Adipocyte (in vitro differentiated cells): ENCODE data around the gene MRPL9.
"Not testable (repeated sequence)": the region's sequence is repeated elsewhere in the genome, so short reads cannot be mapped to it uniquely, and the experiment has no call there.

Experiments used
- DNase-seq: peaks from one replicate; pipeline ENCODE4 v3.0.0-alpha.2; 2015; ENCODE audit warnings: low read depth
- H3K27me3 ChIP-seq: replicated peaks from 2 replicates; pipeline ENCODE4 v1.7.0; 2013; ENCODE audit warnings: mild to moderate bottlenecking, low read length, moderate library complexity; ENCODE audit not compliant: control insufficient read depth, insufficient read depth
- H3K36me3 ChIP-seq: 2 replicates; pipeline ENCODE4 v1.7.0; 2013; ENCODE audit warnings: low read length, mild to moderate bottlenecking, moderate library complexity; ENCODE audit not compliant: control insufficient read depth, insufficient read depth, severe bottlenecking
- H3K4me1 ChIP-seq: 2 replicates; pipeline ENCODE4 v1.7.0; 2013; ENCODE audit warnings: mild to moderate bottlenecking, low read length, moderate library complexity; ENCODE audit not compliant: control insufficient read depth, insufficient read depth
- H3K4me3 ChIP-seq: 2 replicates; pipeline ENCODE4 v1.7.0; 2013; ENCODE audit warnings: mild to moderate bottlenecking, low read length, moderate library complexity
- H3K9ac ChIP-seq: 2 replicates; pipeline ENCODE4 v1.7.0; 2013; ENCODE audit warnings: mild to moderate bottlenecking, low read length, moderate library complexity
- H3K9me3 ChIP-seq: 2 replicates; pipeline ENCODE4 v1.7.0; 2013; ENCODE audit warnings: mild to moderate bottlenecking, low read length, moderate library complexity; ENCODE audit not compliant: control insufficient read depth

Gene MRPL9

GRCh38 chr1:151760597-151761385 lies 2.5 kb downstream of the MRPL9 start:
- peaks cover 8% of the 10 kb centered on the region for H3K4me1 ChIP-seq
- H3K27me3 ChIP-seq = no peaks in the 10 kb centered on the region
- peaks cover 37% of the 10 kb centered on the region for H3K36me3 ChIP-seq
- H3K9ac ChIP-seq = no peak overlapping the region
- no peak for DNase-seq
- no peak overlapping the region for H3K4me3 ChIP-seq
- no peaks in the 10 kb centered on the region for H3K9me3 ChIP-seq

GRCh38 chr1:151759241-151759640 lies 4.1 kb downstream of the MRPL9 start:
- H3K4me1 ChIP-seq = peaks cover 6% of the 10 kb centered on the region
- H3K36me3 ChIP-seq = peaks cover 37% of the 10 kb centered on the region
- H3K9ac ChIP-seq = no peak overlapping the region
- no peak for DNase-seq
- no peaks in the 10 kb centered on the region for H3K9me3 ChIP-seq
- no peak overlapping the region for H3K4me3 ChIP-seq
- H3K27me3 ChIP-seq = no peaks in the 10 kb centered on the region

GRCh38 chr1:151756291-151756690 lies 7.0 kb downstream of the MRPL9 start:
- Histone ChIP-seq H3K27me3 (no peaks in the 10 kb centered on the region), H3K4me1 (no peaks in the 10 kb centered on the region), H3K9me3 (no peaks in the 10 kb centered on the region), H3K4me3 (no peak overlapping the region), H3K36me3 (peaks cover 29% of the 10 kb centered on the region), H3K9ac (no peak overlapping the region)
- DNase-seq = peak; percentile 9

- Histone ChIP-seq H3K4me1 (peaks cover 7% of the 10 kb centered on the region), H3K27me3 (peaks cover 8% of the 10 kb centered on the region), H3K4me3 (no peak overlapping the region), H3K9ac (no peak overlapping the region), H3K36me3 (no peaks in the 10 kb centered on the region), H3K9me3 (peaks cover 11% of the 10 kb centered on the region)
- DNase-seq = no peak
Observed at GRCh38 chr1:151741516-151741915, 21.8 kb downstream of the MRPL9 start.

DNA sequence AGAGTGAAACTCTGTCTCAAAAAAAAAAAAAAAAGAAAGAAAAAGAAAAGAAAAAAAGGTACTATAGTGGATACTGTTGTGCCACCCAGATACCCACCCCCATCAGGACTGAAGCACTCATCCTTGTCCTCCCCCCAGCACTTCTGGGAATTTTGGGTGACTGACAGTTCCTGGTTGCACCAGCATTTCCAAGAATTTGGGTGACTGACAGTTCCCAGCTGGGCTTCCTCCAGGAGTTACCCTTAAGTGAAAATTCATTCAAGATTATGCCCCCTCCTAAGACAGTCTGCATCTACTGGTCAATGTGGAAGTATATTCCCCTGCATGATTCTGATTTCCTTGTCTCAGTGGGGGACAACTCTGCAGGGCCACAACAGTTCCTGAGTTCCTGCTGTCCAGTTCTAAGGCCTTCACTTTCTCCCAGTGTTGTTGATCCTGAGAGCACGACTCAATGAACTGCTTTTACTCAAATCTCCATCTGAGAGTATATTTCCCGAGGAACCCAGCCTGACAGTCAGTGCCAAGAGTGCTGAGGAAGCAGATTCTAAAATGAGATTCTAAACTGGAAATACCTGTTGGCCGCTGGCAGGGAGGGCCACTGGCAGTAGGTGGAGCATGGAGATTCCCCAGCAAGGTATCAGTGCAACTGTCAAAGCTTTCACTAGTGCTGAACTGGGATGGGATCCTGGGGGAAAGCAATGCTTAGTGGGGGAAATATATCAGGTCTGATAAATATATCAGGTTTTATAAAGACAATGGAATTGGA lies 23.5 kb downstream of the MRPL9 start:
- Histone ChIP-seq H3K27me3 (peaks cover 8% of the 10 kb centered on the region), H3K9me3 (peaks cover 11% of the 10 kb centered on the region), H3K4me3 (no peak overlapping the region), H3K4me1 (peaks cover 7% of the 10 kb centered on the region), H3K36me3 (no peaks in the 10 kb centered on the region), H3K9ac (no peak overlapping the region)
- DNase-seq = no peak

- Histone ChIP-seq H3K9ac (no peak overlapping the region), H3K4me1 (peaks cover 7% of the 10 kb centered on the region), H3K27me3 (peaks cover 4% of the 10 kb centered on the region), H3K4me3 (no peak overlapping the region), H3K36me3 (no peaks in the 10 kb centered on the region), H3K9me3 (peaks cover 11% of the 10 kb centered on the region)
- no peak for DNase-seq
Observed at GRCh38 chr1:151737479-151737878, 25.8 kb downstream of the MRPL9 start.

DNA sequence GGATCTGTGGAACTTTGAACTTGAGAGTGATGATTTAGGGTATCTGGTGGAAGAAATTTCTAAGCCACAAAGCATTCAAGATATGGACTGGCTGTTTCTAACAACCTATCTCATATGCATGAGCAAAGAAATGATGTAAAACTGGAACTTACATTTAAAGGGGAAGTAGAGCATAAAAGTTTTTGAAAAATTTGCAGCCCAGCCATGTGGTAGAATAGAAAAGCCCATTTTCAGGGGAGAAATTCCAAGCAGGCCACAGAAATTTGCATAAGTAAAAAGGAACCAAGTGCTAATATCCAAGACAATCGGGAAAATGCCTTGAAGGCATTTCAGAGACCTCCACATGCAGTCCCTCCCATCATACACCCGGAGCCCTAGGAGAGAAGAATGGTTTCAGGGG lies 26.3 kb downstream of the MRPL9 start:
- no peak for DNase-seq
- Histone ChIP-seq H3K4me1 (peaks cover 7% of the 10 kb centered on the region), H3K9me3 (peaks cover 11% of the 10 kb centered on the region), H3K4me3 (no peak overlapping the region), H3K36me3 (no peaks in the 10 kb centered on the region), H3K9ac (no peak overlapping the region), H3K27me3 (peaks cover 8% of the 10 kb centered on the region)

DNA sequence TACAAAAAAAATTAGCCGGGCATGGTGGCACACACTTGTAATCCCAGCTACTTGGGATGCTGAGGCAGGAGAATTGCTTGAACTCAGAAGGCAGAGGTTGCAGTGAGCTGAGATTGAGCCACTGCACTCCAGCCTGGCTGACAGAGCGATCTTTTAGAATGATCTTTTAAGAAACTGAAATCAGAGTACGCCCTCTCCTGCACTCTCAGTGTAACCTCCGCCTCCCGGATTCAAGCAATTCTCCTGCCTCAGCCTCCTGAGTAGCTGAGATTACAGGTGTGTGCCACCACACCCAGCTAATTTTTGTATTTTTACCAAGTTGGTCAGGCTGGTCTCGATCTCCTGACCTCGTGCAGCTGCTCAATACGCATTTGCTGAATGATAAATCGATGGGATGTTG lies 29.3 kb downstream of the MRPL9 start:
- H3K4me3 ChIP-seq, H3K4me1 ChIP-seq, H3K36me3 ChIP-seq, H3K9ac ChIP-seq, DNase-seq: not testable (repeated sequence)
- H3K9me3 ChIP-seq = peaks cover 11% of the 10 kb centered on the region
- peaks cover 17% of the 10 kb centered on the region for H3K27me3 ChIP-seq

DNA sequence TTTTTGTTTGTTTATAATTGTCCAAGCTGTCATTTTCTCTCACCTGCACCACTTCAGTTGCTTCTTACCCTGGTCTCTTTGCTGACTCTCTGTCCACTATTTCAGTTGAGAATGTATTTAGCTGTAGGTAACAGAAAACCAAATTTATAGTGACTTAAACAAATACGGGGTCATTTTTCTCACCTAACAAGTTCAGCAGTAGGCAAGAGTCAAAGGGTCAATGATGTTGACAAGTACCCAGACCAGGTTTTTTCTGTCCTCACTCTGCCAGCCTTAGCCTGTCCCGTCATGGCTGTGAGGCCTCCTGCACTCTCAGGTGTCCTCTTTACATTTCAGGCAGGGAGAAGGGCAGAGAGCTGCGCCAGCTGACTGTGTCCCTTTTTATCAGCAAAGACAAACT lies 30.2 kb downstream of the MRPL9 start:
- Histone ChIP-seq H3K27me3 (peaks cover 17% of the 10 kb centered on the region), H3K4me3 (no peak overlapping the region), H3K36me3 (no peaks in the 10 kb centered on the region), H3K4me1 (no peaks in the 10 kb centered on the region), H3K9me3 (peaks cover 11% of the 10 kb centered on the region), H3K9ac (no peak overlapping the region)
- DNase-seq = no peak

- Histone ChIP-seq H3K4me1 (no peaks in the 10 kb centered on the region), H3K9ac (no peak overlapping the region), H3K27me3 (peaks cover 25% of the 10 kb centered on the region), H3K36me3 (no peaks in the 10 kb centered on the region), H3K9me3 (no peaks in the 10 kb centered on the region), H3K4me3 (no peak overlapping the region)
- DNase-seq = no peak
Observed at GRCh38 chr1:151729966-151730291, 33.4 kb downstream of the MRPL9 start.

DNA sequence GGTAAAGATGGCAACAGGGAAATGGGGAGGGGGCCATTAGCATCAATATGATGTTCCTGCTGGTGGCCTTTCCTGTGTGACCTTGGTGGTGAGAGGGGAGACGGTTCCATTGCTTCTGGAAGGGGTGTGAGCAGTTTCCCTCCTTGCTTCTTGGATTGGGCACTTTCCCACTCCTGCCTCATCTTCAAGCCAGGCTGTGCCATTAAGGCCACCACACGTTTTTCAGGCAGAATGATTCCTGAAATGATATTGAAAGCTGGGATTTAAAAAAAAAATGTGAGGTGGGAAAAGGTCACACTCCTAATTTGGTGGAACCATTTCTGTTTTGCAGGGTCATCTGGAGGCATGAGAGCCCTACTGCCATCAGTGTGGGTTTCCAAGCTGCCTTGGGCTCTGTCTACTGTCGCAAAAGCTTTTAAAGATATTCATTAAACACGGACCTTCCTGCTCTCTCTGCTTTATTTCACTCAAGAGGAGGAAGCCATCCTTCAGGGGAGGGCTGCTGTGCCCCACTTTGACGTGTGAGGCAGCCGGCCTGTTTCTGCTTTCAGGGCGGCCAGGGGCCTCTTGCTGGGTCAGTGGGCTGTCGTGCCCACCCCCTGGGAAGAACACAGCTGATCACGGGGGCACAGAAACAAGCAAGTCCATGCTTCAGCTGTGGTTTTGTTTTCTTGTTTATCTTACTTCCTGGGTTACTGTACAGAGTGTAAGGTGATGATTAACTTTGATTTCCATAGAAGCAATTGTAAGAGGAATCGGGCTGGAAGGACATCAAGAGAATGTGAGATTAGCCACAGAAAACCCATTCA lies 33.9 kb downstream of the MRPL9 start:
- DNase-seq = no peak
- no peak overlapping the region for H3K4me3 ChIP-seq
- no peaks in the 10 kb centered on the region for H3K4me1 ChIP-seq
- peaks cover 26% of the 10 kb centered on the region for H3K27me3 ChIP-seq
- no peaks in the 10 kb centered on the region for H3K9me3 ChIP-seq
- H3K36me3 ChIP-seq = no peaks in the 10 kb centered on the region
- H3K9ac ChIP-seq = no peak overlapping the region
